NCI-H510A treated with DMSO at 0.1 percent for 48 hours (cell line): ENCODE measurements around the gene YEATS4.
A peak's percentile ranks its signal among the peaks of the same experiment; 100 is the strongest.

Source experiments
- DNase-seq: peaks from one replicate; lab custom pipeline; 2025; lab: John Stamatoyannopoulos, UW

Gene YEATS4

DNA sequence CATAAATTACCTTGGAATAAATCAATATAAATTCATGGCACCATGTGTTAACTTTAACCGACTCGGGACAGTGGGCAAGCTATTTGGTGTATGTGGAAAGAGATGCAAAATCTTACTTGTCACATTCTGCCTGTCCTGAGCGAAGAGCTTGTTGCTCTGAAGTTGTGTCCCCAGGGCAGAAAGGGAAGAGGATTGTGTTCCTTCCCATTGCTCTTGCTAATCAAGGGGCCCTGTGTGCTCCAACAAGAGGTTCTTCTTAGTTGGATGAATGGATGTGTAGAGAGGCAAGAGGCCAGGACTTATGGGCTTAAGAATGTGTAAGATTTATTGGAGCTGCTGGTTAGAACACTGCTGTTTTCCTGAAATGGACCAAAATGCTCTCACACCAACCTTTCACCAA lies 74.1 kb downstream of the YEATS4 start:
- no peak for DNase-seq

DNA sequence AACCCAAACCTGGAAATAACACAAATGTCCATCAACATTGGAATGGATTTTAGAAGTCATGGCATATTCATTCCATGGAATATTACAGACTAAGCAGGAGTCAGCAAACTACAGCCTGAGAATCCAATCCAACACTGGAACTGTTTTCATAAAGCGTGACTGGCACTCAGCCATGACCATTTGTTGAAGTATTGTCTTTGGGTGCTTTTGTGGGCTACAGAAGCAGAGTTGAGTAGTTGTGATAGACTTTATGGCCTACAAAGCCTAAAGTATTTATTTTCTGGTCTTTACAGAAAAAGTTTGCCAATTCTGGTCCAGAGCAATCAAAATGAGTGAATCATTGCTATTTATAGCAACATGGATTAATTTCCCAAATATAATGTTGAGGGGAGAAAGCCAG lies 76.1 kb downstream of the YEATS4 start:
- DNase-seq: peak; percentile 3

DNA sequence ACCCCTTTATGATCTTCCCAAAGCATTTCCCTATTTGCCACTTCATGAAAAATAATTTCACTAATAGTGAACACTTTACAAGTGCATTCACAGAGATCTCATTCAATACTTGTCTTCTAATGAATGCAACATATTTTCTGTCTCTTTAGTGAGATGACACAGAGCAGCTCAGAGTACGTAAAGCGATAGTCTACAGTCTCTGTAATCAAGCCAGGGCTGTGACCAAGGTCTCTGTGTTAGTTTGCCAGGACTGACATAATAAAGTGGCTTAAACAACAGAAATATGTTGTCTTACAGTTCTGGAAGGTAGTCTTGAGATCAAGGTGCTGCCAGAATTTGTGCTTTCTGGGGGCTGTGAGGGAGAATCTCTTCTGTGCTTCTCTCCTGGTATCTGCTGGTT lies 77.5 kb downstream of the YEATS4 start:
- DNase-seq: no peak

DNA sequence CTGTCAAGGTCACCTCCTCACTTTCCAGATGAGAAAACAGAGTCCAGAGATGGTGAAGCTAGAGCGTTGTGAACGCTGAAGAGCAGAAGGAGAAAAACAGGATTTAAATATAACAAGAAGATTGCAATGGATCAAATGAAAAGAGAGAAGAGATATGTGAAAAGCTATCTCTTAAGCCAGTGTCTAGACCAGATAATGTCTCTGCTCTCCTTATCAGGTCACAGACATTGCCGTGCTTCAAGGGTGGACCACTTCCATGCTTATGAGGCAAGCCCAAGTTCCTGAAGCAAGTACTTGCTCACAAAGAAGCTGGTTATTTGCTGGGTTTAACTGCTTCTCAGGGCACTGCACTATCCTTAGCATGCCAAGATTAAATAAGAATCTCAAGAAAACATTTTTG lies 79.0 kb downstream of the YEATS4 start:
- DNase-seq: no peak

DNA sequence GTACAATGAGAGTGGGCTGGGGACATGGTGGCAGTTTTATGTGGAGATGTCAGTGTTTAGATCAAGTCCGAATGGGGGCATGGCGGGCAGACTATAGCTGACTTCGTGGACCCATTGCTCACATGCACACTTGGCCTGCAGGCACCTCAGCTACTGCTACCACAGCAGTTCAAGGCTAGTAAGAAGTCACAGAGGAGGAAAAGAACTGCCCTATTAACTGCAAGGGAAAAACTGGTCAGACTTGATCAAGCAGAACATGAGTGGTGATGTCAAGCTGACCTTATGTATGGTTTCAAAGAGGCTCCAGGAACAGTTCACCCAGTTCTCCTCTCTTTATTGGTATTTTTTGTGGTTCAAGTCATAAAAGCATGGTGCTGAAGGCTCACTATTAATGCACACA lies 80.5 kb downstream of the YEATS4 start:
- DNase-seq: peak; percentile 31
